ENCODE measurements around the gene LILRA6. TPM values are rescaled to one million over a fixed set of nuclear protein-coding genes. Genes with fewer than 3 reads are reported as not detected.
A peak's percentile ranks its signal among the peaks of the same experiment; 100 is the strongest.

Gene LILRA6
- total RNA-seq, 2 donors from 2014 or later, result 0.54 to 2.3 TPM

GRCh38 chr19:54188215-54188871 is 54.2 kb downstream of the LILRA6 start:
- Histone ChIP-seq H3K36me3 (no peaks in the 10 kb centered on the region), H3K27ac (peak overlapping the region; percentile 99), H3K27me3 (no peaks in the 10 kb centered on the region), H3K9ac (ENCODE audit: low read depth in 2 of 2, low read length in 2 of 2) (peak overlapping the region; percentile 85 to 90), H3K4me3 (peak overlapping the region; percentile 73), H3K4me1 (peaks cover 13% of the 10 kb centered on the region), H3K9me3 (no peaks in the 10 kb centered on the region)
- TF ChIP-seq CTCF (IDR thresholded peaks at IDR 0.05), result no peak
- intact Hi-C loops (cut with DNase I), result no loop called here
- peak; percentile 63 for DNase-seq

GRCh38 chr19:54186934-54187381 is 55.6 kb downstream of the LILRA6 start:
- H3K9ac ChIP-seq (ENCODE audit: low read depth in 2 of 2, low read length in 2 of 2), result peak overlapping the region; percentile 33 to 44
- H3K27me3 ChIP-seq, result no peaks in the 10 kb centered on the region
- no peaks in the 10 kb centered on the region for H3K9me3 ChIP-seq
- intact Hi-C loops (cut with DNase I), result no loop called here
- H3K36me3 ChIP-seq, result no peaks in the 10 kb centered on the region
- DNase-seq, result peak; percentile 90
- no peak overlapping the region for H3K4me3 ChIP-seq
- TF ChIP-seq CTCF (IDR thresholded peaks at IDR 0.05), result no peak
- H3K27ac ChIP-seq, result peak overlapping the region; percentile 99
- peaks cover 9% of the 10 kb centered on the region for H3K4me1 ChIP-seq

Small RNAs within 50 kb of the gene (microRNA-seq; reads per million reads assigned to microRNA genes)
- gene MIR4752, result not detected

Other genes starting within 250 kb of the LILRA6 start
- gene VSTM1, start 178.9 kb downstream of the LILRA6 start, total RNA-seq, result not detected
- gene TARM1, start 161.4 kb downstream of the LILRA6 start, total RNA-seq, result not detected
- 1 to 10 TPM in 1 of 2 donors, under 1 TPM in 1; 0.57 to 1.6 TPM for gene OSCAR, start 142.0 kb downstream of the LILRA6 start, total RNA-seq
- gene NDUFA3, start 139.9 kb downstream of the LILRA6 start, total RNA-seq, result 100 to 1,000 TPM; 138 to 188 TPM
- 10 to 100 TPM; 15.9 to 17.2 TPM for gene TFPT, start 127.1 kb downstream of the LILRA6 start, total RNA-seq
- gene PRPF31, start 127.0 kb downstream of the LILRA6 start, total RNA-seq, result 10 to 100 TPM; 39.5 to 65.6 TPM
- 10 to 100 TPM; 38.4 to 57.3 TPM for gene CNOT3, start 105.0 kb downstream of the LILRA6 start, total RNA-seq
- gene LENG1, start 83.1 kb downstream of the LILRA6 start, total RNA-seq, result 1 to 10 TPM; 6.2 to 8.1 TPM
- 100 to 1,000 TPM in 1 of 2 donors, 10 to 100 TPM in 1; 80.9 to 165 TPM for gene TMC4, start 69.6 kb downstream of the LILRA6 start, total RNA-seq
- gene MBOAT7, start 53.2 kb downstream of the LILRA6 start, total RNA-seq, result 100 to 1,000 TPM; 122 to 142 TPM
- gene TSEN34, start 51.5 kb downstream of the LILRA6 start, total RNA-seq, result 10 to 100 TPM; 47.9 to 52.7 TPM
- 1,000 to 10,000 TPM; 1,149 to 1,300 TPM for gene RPS9, start 41.9 kb downstream of the LILRA6 start, total RNA-seq
- 1 to 10 TPM in 1 of 2 donors, under 1 TPM in 1; 0.44 to 4.1 TPM for gene LILRB3, start 19.8 kb downstream of the LILRA6 start, total RNA-seq
- 1 to 10 TPM; 2.2 to 8.6 TPM for gene LILRB5, start 14.5 kb upstream of the LILRA6 start, total RNA-seq
- 1 to 10 TPM; 1.3 to 5.3 TPM for gene LILRB2, start 38.3 kb upstream of the LILRA6 start, total RNA-seq
- 1 to 10 TPM in 1 of 2 donors, under 1 TPM in 1; 0.42 to 2.7 TPM for gene LILRA5, start 70.4 kb upstream of the LILRA6 start, total RNA-seq
- gene LILRA4, start 96.4 kb upstream of the LILRA6 start, total RNA-seq, result not detected
- gene LAIR1, start 122.1 kb upstream of the LILRA6 start, total RNA-seq, result 1 to 10 TPM; 5.2 to 9.3 TPM
- 1 to 10 TPM in 1 of 2 donors, under 1 TPM in 1; 0.47 to 2.4 TPM for gene TTYH1, start 172.7 kb upstream of the LILRA6 start, total RNA-seq
- 100 to 1,000 TPM in 1 of 2 donors, 10 to 100 TPM in 1; 80.2 to 154 TPM for gene LENG8, start 206.4 kb upstream of the LILRA6 start, total RNA-seq
- 10 to 100 TPM; 18.2 to 24.6 TPM for gene LENG9, start 221.0 kb upstream of the LILRA6 start, total RNA-seq
- 100 to 1,000 TPM; 444 to 601 TPM for gene CDC42EP5, start 230.5 kb upstream of the LILRA6 start, total RNA-seq